ENCODE measurements around the gene SH3D19.

- no peak for TF ChIP-seq CTCF (IDR thresholded peaks at IDR 0.05)
- TF ChIP-seq POLR2A (IDR thresholded peaks at IDR 0.05), result no peak
These were observed 35.7 kb upstream of the SH3D19 start for GRCh38 chr4:151361126-151361525.

Measured in esophagus squamous epithelium (tissue), 4 donors.